Mesothelial cell of epicardium (in vitro differentiated cells): ENCODE results near the gene NAALADL2. TPM values are rescaled to one million over a fixed set of nuclear protein-coding genes. Genes with fewer than 3 reads are reported as not detected.
A peak's percentile ranks its signal among the peaks of the same experiment; 100 is the strongest.
"Not testable (repeated sequence)": the region's sequence is repeated elsewhere in the genome, so short reads cannot be mapped to it uniquely, and the experiment has no call there.

Experiments used
- DNase-seq, 2 experiments: peaks; one replicate each; pipeline ENCODE4 v3.0.0; 2021; ENCODE audit warnings: low spot score in 2 of 2; ENCODE audit not compliant: unreplicated experiment in 2 of 2
- H3K27ac Mint-ChIP-seq: 2 replicates; pipeline ENCODE4 v1.8.0; 2021; ENCODE audit warnings: mixed read lengths
- H3K27me3 Mint-ChIP-seq: 2 replicates; pipeline ENCODE4 v1.8.0; 2021; ENCODE audit warnings: low read depth, mixed read lengths
- H3K36me3 Mint-ChIP-seq: 2 replicates; pipeline ENCODE4 v1.8.0; 2021; ENCODE audit warnings: mixed read lengths
- H3K4me1 Mint-ChIP-seq: 2 replicates; pipeline ENCODE4 v1.8.0; 2021; ENCODE audit warnings: mixed read lengths
- H3K4me3 Mint-ChIP-seq: 2 replicates; pipeline ENCODE4 v1.8.0; 2021; ENCODE audit warnings: mild to moderate bottlenecking, moderate library complexity, mixed read lengths
- H3K9me3 Mint-ChIP-seq: 2 replicates; pipeline ENCODE4 v1.8.0; 2021; ENCODE audit warnings: mixed read lengths
- total RNA-seq: library from RNA; stranded (reverse); gene quantifications from 3 replicates; pipeline ENCODE4 v1.2.1, GENCODE V29; 2021
- TF ChIP-seq, protein P1 (sequence below): fragments of 200-600 bp; sonication (generic); IDR thresholded peaks from one replicate; pipeline ENCODE4 v1.5.0; 2021; ENCODE audit warnings: antibody characterized with exemption; ENCODE audit not compliant: unreplicated experiment

NAALADL2 gene
- total RNA-seq, 1 donor from 2014 or later, result 27.9 TPM

DNA sequence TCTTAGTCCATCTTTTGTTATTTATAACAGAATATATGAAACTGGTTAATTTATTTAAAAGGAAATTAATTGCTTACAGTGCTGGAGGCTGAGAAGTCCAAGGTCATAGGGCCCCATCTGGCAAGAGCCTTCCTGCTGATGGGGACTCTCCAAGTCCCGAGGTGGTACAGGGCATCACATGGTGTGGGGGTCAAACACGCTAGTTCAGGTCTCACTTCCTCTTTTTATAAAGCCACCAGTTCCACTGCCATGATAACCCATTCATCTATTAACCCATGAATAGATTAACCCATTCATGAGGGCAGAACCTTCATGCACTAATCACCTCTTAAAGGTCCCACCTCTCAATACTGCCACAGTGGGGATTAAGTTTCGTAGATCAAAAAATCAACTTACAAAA is 659.3 kb downstream of the NAALADL2 start:
- no peak overlapping the region for H3K27ac Mint-ChIP-seq
- H3K4me3 Mint-ChIP-seq, result no peak overlapping the region
- DNase-seq, result no peak
- H3K9me3 Mint-ChIP-seq, result peaks cover 3% of the 10 kb centered on the region
- no peaks in the 10 kb centered on the region for H3K36me3 Mint-ChIP-seq
- TF ChIP-seq, protein P1, sequence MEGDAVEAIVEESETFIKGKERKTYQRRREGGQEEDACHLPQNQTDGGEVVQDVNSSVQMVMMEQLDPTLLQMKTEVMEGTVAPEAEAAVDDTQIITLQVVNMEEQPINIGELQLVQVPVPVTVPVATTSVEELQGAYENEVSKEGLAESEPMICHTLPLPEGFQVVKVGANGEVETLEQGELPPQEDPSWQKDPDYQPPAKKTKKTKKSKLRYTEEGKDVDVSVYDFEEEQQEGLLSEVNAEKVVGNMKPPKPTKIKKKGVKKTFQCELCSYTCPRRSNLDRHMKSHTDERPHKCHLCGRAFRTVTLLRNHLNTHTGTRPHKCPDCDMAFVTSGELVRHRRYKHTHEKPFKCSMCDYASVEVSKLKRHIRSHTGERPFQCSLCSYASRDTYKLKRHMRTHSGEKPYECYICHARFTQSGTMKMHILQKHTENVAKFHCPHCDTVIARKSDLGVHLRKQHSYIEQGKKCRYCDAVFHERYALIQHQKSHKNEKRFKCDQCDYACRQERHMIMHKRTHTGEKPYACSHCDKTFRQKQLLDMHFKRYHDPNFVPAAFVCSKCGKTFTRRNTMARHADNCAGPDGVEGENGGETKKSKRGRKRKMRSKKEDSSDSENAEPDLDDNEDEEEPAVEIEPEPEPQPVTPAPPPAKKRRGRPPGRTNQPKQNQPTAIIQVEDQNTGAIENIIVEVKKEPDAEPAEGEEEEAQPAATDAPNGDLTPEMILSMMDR, result no peak
- H3K4me1 Mint-ChIP-seq, result peaks cover 7% of the 10 kb centered on the region
- no peaks in the 10 kb centered on the region for H3K27me3 Mint-ChIP-seq

GRCh38 chr3:175521406-175521805 is 662.3 kb downstream of the NAALADL2 start:
- H3K36me3 Mint-ChIP-seq, result no peaks in the 10 kb centered on the region
- no peak overlapping the region for H3K27ac Mint-ChIP-seq
- peaks cover 10% of the 10 kb centered on the region for H3K4me1 Mint-ChIP-seq
- no peaks in the 10 kb centered on the region for H3K27me3 Mint-ChIP-seq
- TF ChIP-seq, protein P1, result no peak
- no peak overlapping the region for H3K4me3 Mint-ChIP-seq
- DNase-seq, result no peak
- H3K9me3 Mint-ChIP-seq, result peaks cover 3% of the 10 kb centered on the region

DNA sequence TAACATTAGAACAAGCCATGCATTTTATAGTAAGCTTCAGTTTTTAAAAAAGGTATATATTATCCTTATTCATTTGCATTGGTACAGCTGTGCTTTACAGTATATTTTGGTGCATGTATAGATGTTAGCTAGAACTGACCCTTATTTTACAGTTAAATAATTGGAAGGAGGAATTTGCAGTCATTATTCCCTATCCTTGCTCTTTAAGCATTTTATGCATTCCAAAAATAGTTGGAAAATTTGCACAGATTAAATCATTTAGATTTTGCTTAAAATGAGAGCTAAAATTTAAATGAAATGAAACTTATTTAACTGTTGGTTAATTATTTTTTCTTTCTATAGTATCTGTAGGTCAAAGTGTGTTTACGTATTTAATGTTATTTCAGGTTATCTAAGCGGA is 667.1 kb downstream of the NAALADL2 start:
- Mint-ChIP-seq H3K27ac (peak overlapping the region; percentile 80), H3K36me3 (peaks cover 2% of the 10 kb centered on the region), H3K27me3 (no peaks in the 10 kb centered on the region), H3K4me3 (peak overlapping the region; percentile 61), H3K9me3 (peaks cover 17% of the 10 kb centered on the region), H3K4me1 (peaks cover 16% of the 10 kb centered on the region)
- DNase-seq, result no peak
- TF ChIP-seq, protein P1, result no peak

DNA sequence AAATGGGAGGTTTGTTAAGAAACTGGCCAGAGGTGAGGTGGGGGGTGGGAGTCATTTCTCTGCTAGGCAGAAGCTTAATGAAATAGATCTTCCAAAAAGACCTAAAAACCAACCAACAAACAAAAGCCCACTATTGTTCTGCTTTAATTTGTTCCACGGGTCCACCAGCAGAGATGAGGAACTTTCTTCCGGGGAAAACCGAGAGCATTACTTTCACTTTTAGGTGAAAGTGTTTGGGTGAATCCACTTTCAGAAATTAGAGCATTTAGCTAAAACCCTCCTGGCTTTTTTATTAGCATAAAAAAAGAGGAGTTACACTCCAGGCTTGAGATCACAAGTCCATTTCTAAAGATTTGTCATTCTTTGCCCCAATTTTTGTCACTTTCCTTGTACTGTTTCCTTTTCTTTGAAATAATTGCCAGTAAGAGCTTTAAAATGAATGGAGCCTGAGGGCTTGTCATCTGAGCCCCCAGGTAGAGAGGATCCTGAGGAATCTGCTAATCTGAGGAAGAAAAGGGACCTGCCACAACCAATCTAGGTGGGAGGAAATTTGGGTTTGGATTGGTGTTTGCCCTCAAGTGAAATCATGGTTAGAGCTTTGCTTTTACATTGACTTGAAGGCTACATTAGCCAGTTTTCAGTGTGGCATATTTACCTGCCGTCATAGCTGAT is 667.6 kb downstream of the NAALADL2 start:
- peaks cover 20% of the 10 kb centered on the region for H3K9me3 Mint-ChIP-seq
- H3K27ac Mint-ChIP-seq, result peak overlapping the region; percentile 80
- H3K4me3 Mint-ChIP-seq, result peak overlapping the region; percentile 61
- peaks cover 16% of the 10 kb centered on the region for H3K4me1 Mint-ChIP-seq
- H3K27me3 Mint-ChIP-seq, result no peaks in the 10 kb centered on the region
- TF ChIP-seq, protein P1, result no peak
- H3K36me3 Mint-ChIP-seq, result peaks cover 2% of the 10 kb centered on the region
- DNase-seq, result no peak

GRCh38 chr3:175528693-175529092 is 669.6 kb downstream of the NAALADL2 start:
- H3K27ac Mint-ChIP-seq, H3K27me3 Mint-ChIP-seq, DNase-seq, H3K4me3 Mint-ChIP-seq, H3K36me3 Mint-ChIP-seq: not testable (repeated sequence)
- Mint-ChIP-seq H3K4me1 (peaks cover 16% of the 10 kb centered on the region), H3K9me3 (peaks cover 20% of the 10 kb centered on the region)

GRCh38 chr3:175535351-175535750 is 676.2 kb downstream of the NAALADL2 start:
- no peaks in the 10 kb centered on the region for H3K4me1 Mint-ChIP-seq
- TF ChIP-seq, protein P1, result no peak
- peaks cover 20% of the 10 kb centered on the region for H3K9me3 Mint-ChIP-seq
- peaks cover 3% of the 10 kb centered on the region for H3K36me3 Mint-ChIP-seq
- H3K27me3 Mint-ChIP-seq, result no peaks in the 10 kb centered on the region
- H3K27ac Mint-ChIP-seq, result no peak overlapping the region
- no peak for DNase-seq
- no peak overlapping the region for H3K4me3 Mint-ChIP-seq
